Measurements from ENCODE around the gene C6orf47. TPM values are rescaled to one million over a fixed set of nuclear protein-coding genes. Genes with fewer than 3 reads are reported as not detected.
A peak's percentile ranks its signal among the peaks of the same experiment; 100 is the strongest.

The C6orf47 gene
- total and polyA plus RNA-seq, 2 of the 13 experiments (the other 11 are each of a cell fraction or from before 2014, with no cell fraction given): 1.7 to 18.1 TPM

DNA sequence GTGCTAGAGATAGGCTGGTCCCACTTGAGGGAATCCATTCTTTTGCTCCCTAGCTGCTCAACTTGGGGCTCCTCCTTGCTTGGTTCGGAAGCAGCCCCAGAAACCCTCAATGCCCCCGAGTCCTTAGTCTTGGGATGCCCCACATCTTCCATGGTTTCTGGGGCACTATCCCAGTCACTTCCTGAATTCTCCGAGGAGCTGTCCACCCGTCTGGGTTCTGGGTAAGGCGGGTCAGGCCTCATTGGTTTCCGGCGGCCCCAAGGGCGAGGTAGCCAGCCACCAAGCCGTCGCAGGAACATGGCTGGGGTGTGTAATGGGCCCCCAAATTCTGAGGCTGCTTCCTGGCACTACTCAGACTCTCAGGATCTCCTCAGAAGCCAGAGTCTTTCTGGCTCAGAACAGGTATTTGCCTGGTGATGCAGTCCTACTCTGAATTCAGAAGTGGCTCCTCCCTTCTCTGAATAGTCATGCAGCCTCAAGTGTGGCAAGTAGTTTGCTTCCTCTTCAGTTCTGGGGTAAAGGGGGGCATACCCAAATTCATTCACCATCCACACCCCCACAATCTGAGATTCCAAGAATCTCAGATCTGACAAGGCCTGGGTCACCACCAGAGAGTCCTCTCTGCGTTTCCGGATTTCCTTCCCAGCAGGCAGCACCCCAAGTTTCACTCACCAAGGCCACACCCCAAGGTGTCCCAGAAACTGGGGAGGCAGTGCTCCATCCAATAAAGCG lies 763 bp downstream of the C6orf47 start (continued):
- TF ChIP-seq, protein P1, sequence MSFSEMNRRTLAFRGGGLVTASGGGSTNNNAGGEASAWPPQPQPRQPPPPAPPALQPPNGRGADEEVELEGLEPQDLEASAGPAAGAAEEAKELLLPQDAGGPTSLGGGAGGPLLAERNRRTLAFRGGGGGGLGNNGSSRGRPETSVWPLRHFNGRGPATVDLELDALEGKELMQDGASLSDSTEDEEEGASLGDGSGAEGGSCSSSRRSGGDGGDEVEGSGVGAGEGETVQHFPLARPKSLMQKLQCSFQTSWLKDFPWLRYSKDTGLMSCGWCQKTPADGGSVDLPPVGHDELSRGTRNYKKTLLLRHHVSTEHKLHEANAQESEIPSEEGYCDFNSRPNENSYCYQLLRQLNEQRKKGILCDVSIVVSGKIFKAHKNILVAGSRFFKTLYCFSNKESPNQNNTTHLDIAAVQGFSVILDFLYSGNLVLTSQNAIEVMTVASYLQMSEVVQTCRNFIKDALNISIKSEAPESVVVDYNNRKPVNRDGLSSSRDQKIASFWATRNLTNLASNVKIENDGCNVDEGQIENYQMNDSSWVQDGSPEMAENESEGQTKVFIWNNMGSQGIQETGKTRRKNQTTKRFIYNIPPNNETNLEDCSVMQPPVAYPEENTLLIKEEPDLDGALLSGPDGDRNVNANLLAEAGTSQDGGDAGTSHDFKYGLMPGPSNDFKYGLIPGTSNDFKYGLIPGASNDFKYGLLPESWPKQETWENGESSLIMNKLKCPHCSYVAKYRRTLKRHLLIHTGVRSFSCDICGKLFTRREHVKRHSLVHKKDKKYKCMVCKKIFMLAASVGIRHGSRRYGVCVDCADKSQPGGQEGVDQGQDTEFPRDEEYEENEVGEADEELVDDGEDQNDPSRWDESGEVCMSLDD (CRISPR knock-in tag; IDR thresholded peaks at IDR 0.05; ENCODE audit: borderline replicate concordance): 0 out of 2 replicates have a peak, but pooled peaks have one; percentile 17
- TF ChIP-seq ZNF101 (CRISPR knock-in tag; IDR thresholded peaks at IDR 0.05; ENCODE audit: borderline replicate concordance, low read depth) (no peak), ZNF652 (CRISPR knock-in tag; IDR thresholded peaks at IDR 0.05; ENCODE audit: borderline replicate concordance, low read depth) (no peak), SATB2 (CRISPR knock-in tag; IDR thresholded peaks at IDR 0.05) (no peak), ZNF605 (CRISPR knock-in tag; IDR thresholded peaks at IDR 0.05) (peak; percentile 50; the same call in 1 of the 2 replicates), ETV5 (CRISPR knock-in tag; IDR thresholded peaks at IDR 0.05; ENCODE audit: borderline replicate concordance) (peak; percentile 28; the same call in 1 of the 2 replicates), ZFP90 (CRISPR knock-in tag; IDR thresholded peaks at IDR 0.05; ENCODE audit: borderline replicate concordance) (0 out of 2 replicates have a peak, but pooled peaks have one; percentile 10), ZNF20 (CRISPR knock-in tag; IDR thresholded peaks at IDR 0.05) (peak; percentile 73; the same call in 1 of the 2 replicates), FOXP1 (IDR thresholded peaks at IDR 0.05) (no peak), FOXP1 (CRISPR knock-in tag; IDR thresholded peaks at IDR 0.05) (no peak), GZF1 (CRISPR knock-in tag; IDR thresholded peaks at IDR 0.05) (0 out of 2 replicates have a peak, but pooled peaks have one; percentile 2), MIER2 (CRISPR knock-in tag; IDR thresholded peaks at IDR 0.05) (peak; percentile 91), SIN3A (IDR thresholded peaks at IDR 0.05; ENCODE audit: borderline replicate concordance, low read depth, low read length) (peak; percentile 31; the same call in 1 of the 2 replicates), ZNF350 (CRISPR knock-in tag; IDR thresholded peaks at IDR 0.05; ENCODE audit: borderline replicate concordance, low read depth) (no peak)
- TF ChIP-seq, protein P2, sequence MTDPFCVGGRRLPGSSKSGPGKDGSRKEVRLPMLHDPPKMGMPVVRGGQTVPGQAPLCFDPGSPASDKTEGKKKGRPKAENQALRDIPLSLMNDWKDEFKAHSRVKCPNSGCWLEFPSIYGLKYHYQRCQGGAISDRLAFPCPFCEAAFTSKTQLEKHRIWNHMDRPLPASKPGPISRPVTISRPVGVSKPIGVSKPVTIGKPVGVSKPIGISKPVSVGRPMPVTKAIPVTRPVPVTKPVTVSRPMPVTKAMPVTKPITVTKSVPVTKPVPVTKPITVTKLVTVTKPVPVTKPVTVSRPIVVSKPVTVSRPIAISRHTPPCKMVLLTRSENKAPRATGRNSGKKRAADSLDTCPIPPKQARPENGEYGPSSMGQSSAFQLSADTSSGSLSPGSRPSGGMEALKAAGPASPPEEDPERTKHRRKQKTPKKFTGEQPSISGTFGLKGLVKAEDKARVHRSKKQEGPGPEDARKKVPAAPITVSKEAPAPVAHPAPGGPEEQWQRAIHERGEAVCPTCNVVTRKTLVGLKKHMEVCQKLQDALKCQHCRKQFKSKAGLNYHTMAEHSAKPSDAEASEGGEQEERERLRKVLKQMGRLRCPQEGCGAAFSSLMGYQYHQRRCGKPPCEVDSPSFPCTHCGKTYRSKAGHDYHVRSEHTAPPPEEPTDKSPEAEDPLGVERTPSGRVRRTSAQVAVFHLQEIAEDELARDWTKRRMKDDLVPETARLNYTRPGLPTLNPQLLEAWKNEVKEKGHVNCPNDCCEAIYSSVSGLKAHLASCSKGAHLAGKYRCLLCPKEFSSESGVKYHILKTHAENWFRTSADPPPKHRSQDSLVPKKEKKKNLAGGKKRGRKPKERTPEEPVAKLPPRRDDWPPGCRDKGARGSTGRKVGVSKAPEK (CRISPR knock-in tag; IDR thresholded peaks at IDR 0.05; ENCODE audit: borderline replicate concordance): no peak
- TF ChIP-seq, protein P3, sequence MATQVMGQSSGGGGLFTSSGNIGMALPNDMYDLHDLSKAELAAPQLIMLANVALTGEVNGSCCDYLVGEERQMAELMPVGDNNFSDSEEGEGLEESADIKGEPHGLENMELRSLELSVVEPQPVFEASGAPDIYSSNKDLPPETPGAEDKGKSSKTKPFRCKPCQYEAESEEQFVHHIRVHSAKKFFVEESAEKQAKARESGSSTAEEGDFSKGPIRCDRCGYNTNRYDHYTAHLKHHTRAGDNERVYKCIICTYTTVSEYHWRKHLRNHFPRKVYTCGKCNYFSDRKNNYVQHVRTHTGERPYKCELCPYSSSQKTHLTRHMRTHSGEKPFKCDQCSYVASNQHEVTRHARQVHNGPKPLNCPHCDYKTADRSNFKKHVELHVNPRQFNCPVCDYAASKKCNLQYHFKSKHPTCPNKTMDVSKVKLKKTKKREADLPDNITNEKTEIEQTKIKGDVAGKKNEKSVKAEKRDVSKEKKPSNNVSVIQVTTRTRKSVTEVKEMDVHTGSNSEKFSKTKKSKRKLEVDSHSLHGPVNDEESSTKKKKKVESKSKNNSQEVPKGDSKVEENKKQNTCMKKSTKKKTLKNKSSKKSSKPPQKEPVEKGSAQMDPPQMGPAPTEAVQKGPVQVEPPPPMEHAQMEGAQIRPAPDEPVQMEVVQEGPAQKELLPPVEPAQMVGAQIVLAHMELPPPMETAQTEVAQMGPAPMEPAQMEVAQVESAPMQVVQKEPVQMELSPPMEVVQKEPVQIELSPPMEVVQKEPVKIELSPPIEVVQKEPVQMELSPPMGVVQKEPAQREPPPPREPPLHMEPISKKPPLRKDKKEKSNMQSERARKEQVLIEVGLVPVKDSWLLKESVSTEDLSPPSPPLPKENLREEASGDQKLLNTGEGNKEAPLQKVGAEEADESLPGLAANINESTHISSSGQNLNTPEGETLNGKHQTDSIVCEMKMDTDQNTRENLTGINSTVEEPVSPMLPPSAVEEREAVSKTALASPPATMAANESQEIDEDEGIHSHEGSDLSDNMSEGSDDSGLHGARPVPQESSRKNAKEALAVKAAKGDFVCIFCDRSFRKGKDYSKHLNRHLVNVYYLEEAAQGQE (IDR thresholded peaks at IDR 0.05; ENCODE audit: borderline replicate concordance in 1 of 2, low read depth in 1 of 2, low read length in 2 of 2): peak in 1 of 2 experiments; percentile 90; a peak in 2 of 4 replicates
- TF ChIP-seq, protein P4, sequence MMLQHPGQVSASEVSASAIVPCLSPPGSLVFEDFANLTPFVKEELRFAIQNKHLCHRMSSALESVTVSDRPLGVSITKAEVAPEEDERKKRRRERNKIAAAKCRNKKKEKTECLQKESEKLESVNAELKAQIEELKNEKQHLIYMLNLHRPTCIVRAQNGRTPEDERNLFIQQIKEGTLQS (CRISPR knock-in tag; IDR thresholded peaks at IDR 0.05): no peak

Measured in HepG2 (cell line).